Smooth muscle cell (in vitro differentiated cells): ENCODE measurements around the gene HMHB1. TPM values are rescaled to one million over a fixed set of nuclear protein-coding genes. Genes with fewer than 3 reads are reported as not detected.

Source experiments
- DNase-seq: peaks from one replicate; lab custom pipeline; 2025; ENCODE audit not compliant: unreplicated experiment; lab: John Stamatoyannopoulos, UW
- H2AFZ ChIP-seq: fragments of 200-600 bp; sonication (generic); 2 replicates; pipeline ENCODE4 v1.6.0; 2016; ENCODE audit warnings: antibody characterized with exemption, low read depth, mild to moderate bottlenecking
- H3F3A ChIP-seq: fragments of 200-600 bp; sonication (generic); 2 replicates; pipeline ENCODE4 v1.6.0; 2017; ENCODE audit warnings: antibody characterized with exemption, low read depth
- H3K27ac ChIP-seq: fragments of 200-600 bp; sonication (generic); 2 replicates; pipeline ENCODE4 v1.5.1; 2016; ENCODE audit warnings: low read depth, mild to moderate bottlenecking
- H3K27me3 ChIP-seq: fragments of 200-600 bp; sonication (generic); 2 replicates; pipeline ENCODE4 v1.6.1; 2016; ENCODE audit warnings: low read depth, mild to moderate bottlenecking
- H3K36me3 ChIP-seq: fragments of 200-600 bp; sonication (generic); 2 replicates; pipeline ENCODE4 v1.5.1; 2016; ENCODE audit warnings: low read depth
- H3K4me1 ChIP-seq: fragments of 200-600 bp; sonication (generic); 2 replicates; pipeline ENCODE4 v1.5.1; 2016; ENCODE audit warnings: low read depth
- H3K4me2 ChIP-seq: fragments of 200-600 bp; sonication (generic); 2 replicates; pipeline ENCODE4 v1.6.0; 2016; ENCODE audit warnings: mild to moderate bottlenecking
- H3K4me3 ChIP-seq: fragments of 200-600 bp; sonication (generic); 2 replicates; pipeline ENCODE4 v1.5.1; 2016; ENCODE audit warnings: mild to moderate bottlenecking
- H3K79me2 ChIP-seq: fragments of 200-600 bp; sonication (generic); 2 replicates; pipeline ENCODE4 v1.6.0; 2016; ENCODE audit warnings: low read depth, mild to moderate bottlenecking
- H3K9ac ChIP-seq: fragments of 200-600 bp; sonication (generic); 2 replicates; pipeline ENCODE4 v1.6.0; 2016; ENCODE audit warnings: low read depth
- H3K9me3 ChIP-seq: fragments of 200-600 bp; sonication (generic); replicated peaks from 2 replicates; pipeline ENCODE4 v1.5.1; 2016; ENCODE audit warnings: low read depth
- H4K20me1 ChIP-seq: fragments of 200-600 bp; sonication (generic); 2 replicates; pipeline ENCODE4 v1.6.0; 2016; ENCODE audit warnings: low read depth
- WGBS: methylation state at CpG from one replicate; pipeline ENCODE4 v1.1.7; 2016; ENCODE audit warnings: low lambda C conversion rate; 5-methylcytosine and 5-hydroxymethylcytosine counted together
- polyA plus RNA-seq: library from polyadenylated mRNA; unstranded; fragments of >200 nt; fragmentation: Nextera tagmentation; extraction: Ambion mirVana; gene quantifications from 2 replicates; pipeline ENCODE4 v1.2.1, GENCODE V29; 2016
- total RNA-seq: library from RNA; depleted of rRNA; stranded (reverse); fragments of >200 nt; gene quantifications from 2 replicates; pipeline ENCODE4 v1.2.3, GENCODE V29; 2014
- TF ChIP-seq, protein P1 (sequence below): fragments of 200-600 bp; sonication (generic); IDR thresholded peaks from 2 replicates; pipeline ENCODE4 v1.5.1; 2017; ENCODE audit warnings: borderline replicate concordance, mild to moderate bottlenecking, antibody characterized with exemption; ENCODE audit not compliant: insufficient read depth, poor library complexity, severe bottlenecking

Gene HMHB1
- total and polyA plus RNA-seq, 2 experiments from 2014 or later = not detected

DNA sequence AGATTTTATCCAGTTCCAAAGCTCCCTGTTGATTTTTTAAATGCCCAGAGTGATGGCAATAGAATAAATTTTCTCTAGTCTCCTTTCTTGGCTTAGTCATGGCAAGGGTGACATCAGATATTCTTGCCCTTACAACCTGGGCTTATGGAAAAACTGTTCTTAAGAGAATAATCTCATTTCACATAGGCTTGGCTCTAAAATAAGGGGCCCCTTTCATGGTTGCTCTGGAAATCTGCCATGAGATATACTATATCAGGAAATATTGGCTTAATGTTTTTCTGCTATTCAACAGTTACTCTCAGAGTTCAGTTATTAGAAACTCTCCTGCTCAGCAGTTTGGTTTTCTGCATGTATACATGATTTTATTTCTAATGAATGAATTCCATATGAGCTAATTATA, 7.8 kb downstream of the HMHB1 start:
- Histone ChIP-seq H2AFZ (no peak overlapping the region), H3K4me1 (no peaks in the 10 kb centered on the region), H3K9ac (no peak overlapping the region), H3K9me3 (no peaks in the 10 kb centered on the region), H3K4me2 (no peak overlapping the region), H3K4me3 (no peak overlapping the region), H3K79me2 (no peaks in the 10 kb centered on the region), H3K27ac (no peak overlapping the region), H4K20me1 (no peaks in the 10 kb centered on the region), H3K27me3 (no peaks in the 10 kb centered on the region), H3K36me3 (no peaks in the 10 kb centered on the region), H3F3A (no peaks in the 10 kb centered on the region)
- TF ChIP-seq, protein P1, sequence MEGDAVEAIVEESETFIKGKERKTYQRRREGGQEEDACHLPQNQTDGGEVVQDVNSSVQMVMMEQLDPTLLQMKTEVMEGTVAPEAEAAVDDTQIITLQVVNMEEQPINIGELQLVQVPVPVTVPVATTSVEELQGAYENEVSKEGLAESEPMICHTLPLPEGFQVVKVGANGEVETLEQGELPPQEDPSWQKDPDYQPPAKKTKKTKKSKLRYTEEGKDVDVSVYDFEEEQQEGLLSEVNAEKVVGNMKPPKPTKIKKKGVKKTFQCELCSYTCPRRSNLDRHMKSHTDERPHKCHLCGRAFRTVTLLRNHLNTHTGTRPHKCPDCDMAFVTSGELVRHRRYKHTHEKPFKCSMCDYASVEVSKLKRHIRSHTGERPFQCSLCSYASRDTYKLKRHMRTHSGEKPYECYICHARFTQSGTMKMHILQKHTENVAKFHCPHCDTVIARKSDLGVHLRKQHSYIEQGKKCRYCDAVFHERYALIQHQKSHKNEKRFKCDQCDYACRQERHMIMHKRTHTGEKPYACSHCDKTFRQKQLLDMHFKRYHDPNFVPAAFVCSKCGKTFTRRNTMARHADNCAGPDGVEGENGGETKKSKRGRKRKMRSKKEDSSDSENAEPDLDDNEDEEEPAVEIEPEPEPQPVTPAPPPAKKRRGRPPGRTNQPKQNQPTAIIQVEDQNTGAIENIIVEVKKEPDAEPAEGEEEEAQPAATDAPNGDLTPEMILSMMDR = no peak
- no peak for DNase-seq

DNA sequence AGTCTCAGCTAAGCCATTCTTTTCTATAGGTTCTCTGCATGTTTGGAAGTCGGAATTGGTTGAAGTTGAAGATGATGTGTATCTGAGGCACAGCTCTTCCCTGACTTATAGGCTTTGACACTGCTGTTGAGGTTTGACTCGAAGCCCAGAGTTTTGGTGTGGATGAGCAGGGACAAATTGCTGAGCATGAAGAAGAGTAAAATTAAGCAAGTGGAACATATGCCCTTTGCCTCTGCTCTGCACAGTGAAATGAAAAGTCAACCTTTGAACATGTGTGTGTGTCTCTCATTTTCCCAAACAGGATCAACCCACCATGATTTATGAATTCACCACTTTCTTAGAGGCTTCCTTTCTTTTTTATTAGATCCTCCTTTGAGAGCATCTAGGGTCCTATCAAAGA, 8.5 kb downstream of the HMHB1 start:
- no peak overlapping the region for H3K4me2 ChIP-seq
- H3F3A ChIP-seq = no peaks in the 10 kb centered on the region
- peak overlapping the region; percentile 2 for H2AFZ ChIP-seq
- TF ChIP-seq, protein P1 = no peak
- H3K9ac ChIP-seq = no peak overlapping the region
- no peaks in the 10 kb centered on the region for H3K4me1 ChIP-seq
- no peaks in the 10 kb centered on the region for H3K27me3 ChIP-seq
- H3K36me3 ChIP-seq = no peaks in the 10 kb centered on the region
- H4K20me1 ChIP-seq = no peaks in the 10 kb centered on the region
- H3K79me2 ChIP-seq = no peaks in the 10 kb centered on the region
- no peak overlapping the region for H3K4me3 ChIP-seq
- H3K27ac ChIP-seq = no peak overlapping the region
- no peaks in the 10 kb centered on the region for H3K9me3 ChIP-seq
- 90% methylated on average over 2 of the region's 2 CpGs for WGBS
- DNase-seq = no peak

DNA sequence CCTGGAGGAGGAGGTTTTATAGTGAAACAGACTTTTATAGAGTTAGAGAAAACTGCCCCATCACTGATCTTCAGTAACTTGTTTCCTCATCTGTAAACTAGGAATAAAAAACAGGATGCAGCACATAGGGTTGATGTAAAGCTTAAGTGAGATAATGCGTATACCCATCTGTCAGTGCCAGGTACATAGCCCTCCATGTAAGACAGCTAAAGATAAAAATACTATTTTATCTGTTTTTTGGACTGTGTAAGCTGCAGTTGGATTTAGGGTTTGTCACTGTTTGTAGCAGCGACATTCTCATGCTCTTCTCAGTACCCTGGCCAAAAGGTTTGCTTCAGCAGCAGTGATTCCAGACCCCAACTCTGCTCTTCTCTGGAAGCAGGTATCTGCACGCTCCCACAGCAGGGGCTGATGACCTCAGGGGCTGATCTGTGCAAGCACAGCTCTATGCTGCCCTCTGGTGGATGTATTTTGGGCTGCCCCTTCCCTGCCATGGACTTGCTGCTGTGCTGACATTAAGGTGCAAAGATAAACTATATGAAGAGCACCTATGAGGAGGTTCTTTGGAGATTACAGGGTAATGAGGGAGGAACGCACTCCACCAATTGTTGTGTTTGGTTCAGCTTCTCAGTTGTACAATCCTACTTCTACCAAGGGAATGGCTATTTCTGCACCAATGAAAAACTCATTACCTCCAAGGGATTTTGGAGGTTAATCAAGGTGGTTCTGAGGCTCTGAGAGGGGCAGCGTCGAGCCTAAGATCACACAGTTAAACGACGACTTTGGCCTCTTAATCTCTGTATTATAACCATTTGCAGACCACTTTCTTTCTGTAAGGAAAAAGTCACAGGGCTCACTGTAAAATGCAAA, 13.1 kb downstream of the HMHB1 start:
- Histone ChIP-seq H3K4me2 (peak overlapping the region; percentile 73), H2AFZ (no peak overlapping the region), H3K9me3 (no peaks in the 10 kb centered on the region), H3K36me3 (no peaks in the 10 kb centered on the region), H3K27ac (peak overlapping the region; percentile 36), H3K4me3 (no peak overlapping the region), H3K27me3 (no peaks in the 10 kb centered on the region), H3F3A (no peaks in the 10 kb centered on the region), H3K79me2 (no peaks in the 10 kb centered on the region), H3K4me1 (no peaks in the 10 kb centered on the region), H3K9ac (no peak overlapping the region), H4K20me1 (no peaks in the 10 kb centered on the region)
- 41% methylated on average over 8 of the region's 8 CpGs for WGBS
- TF ChIP-seq, protein P1 = peak; percentile 98
- peak; percentile 31 for DNase-seq

DNA sequence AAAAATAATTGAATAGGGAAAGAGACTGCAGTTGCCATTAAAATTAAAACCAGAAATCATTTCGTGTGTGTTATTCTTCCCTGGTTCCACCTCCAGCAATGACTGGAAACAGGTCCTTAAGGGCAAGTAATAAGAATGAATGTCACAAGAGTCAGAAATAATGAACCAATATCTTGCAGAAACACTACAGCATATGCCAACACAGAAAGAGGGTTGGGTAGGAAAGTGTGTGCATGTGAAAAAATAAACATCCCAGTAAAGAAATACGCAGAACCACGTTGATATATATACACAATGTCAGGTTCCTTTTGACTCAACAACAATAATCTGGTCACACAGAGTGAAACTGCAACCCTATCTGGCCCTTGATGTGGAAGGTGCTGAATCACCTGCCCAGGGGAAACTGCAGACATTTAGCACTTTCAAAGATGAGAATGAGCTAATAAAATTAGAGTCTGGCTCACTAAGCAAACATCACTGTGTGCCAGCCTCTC, 15.0 kb downstream of the HMHB1 start:
- DNase-seq = no peak
- no peak overlapping the region for H3K4me2 ChIP-seq

More for the DNA sequence above, 15.0 kb downstream of the HMHB1 start:
- no peaks in the 10 kb centered on the region for H3K79me2 ChIP-seq
- no peaks in the 10 kb centered on the region for H3K27me3 ChIP-seq
- no peak overlapping the region for H3K27ac ChIP-seq
- no peak overlapping the region for H3K4me3 ChIP-seq
- H3K9me3 ChIP-seq = no peaks in the 10 kb centered on the region
- H3K36me3 ChIP-seq = no peaks in the 10 kb centered on the region
- H3K4me1 ChIP-seq = no peaks in the 10 kb centered on the region
- no peaks in the 10 kb centered on the region for H3F3A ChIP-seq
- TF ChIP-seq, protein P1 = no peak
- H3K9ac ChIP-seq = no peak overlapping the region
- whole genome bisulfite sequencing = 81% methylated on average over 3 of the region's 3 CpGs
- H4K20me1 ChIP-seq = no peaks in the 10 kb centered on the region
- no peak overlapping the region for H2AFZ ChIP-seq
